ENCODE results near the gene PHF12. TPM values are rescaled to one million over a fixed set of nuclear protein-coding genes. Genes with fewer than 3 reads are reported as not detected.

Gene PHF12
- polyA plus RNA-seq, 1 donor: 33.5 TPM

DNA sequence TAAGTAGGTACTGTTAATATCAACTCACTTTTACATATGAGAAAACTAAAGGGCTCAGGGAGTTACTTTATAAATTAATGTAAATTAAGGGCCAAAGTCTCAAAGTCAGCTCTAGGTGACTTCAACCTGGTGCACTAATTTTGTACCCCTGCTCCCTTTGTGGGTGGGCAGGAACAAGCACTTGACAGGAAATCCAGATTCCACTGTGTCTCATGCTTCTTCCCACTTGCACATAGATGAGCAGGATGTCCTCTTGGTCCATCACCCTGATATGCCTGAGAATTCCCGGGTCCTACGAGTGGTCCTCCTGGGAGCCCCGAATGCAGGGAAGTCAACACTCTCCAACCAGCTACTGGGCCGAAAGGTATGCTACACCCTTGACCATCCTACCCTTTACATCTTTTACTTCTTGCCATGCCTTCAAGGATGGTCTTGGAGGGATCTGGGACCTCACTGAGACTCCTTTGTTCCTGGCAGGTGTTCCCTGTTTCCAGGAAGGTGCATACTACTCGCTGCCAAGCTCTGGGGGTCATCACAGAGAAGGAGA, 95.2 kb downstream of the PHF12 start:
- DNase-seq: no peak

DNA sequence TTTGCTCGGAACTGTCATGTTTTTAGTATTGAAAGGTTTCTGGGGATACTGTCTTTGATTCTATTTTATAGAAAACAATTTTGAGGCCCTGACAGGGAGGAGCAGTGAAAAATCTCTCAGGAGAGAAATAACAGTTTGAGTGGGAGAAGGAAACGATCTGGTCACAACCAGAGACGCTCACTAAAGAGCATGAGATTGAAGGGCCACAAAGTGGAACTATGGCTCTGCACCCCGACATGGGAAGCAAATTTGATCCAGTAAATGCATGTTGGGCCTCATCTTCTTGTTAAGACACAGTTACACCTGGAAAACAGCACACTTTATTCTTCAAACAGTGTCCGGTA, 96.0 kb downstream of the PHF12 start:
- no peak for DNase-seq

Other genes starting within 250 kb of the PHF12 start
- gene PROCA1, start 239.6 kb downstream of the PHF12 start, polyA plus RNA-seq (ENCODE audit: insufficient read length): 3.5 TPM
- 58.6 TPM for gene RAB34, start 233.7 kb downstream of the PHF12 start, polyA plus RNA-seq (ENCODE audit: insufficient read length)
- gene RPL23A, start 231.5 kb downstream of the PHF12 start, polyA plus RNA-seq (ENCODE audit: insufficient read length): 1,269 TPM
- 4.0 TPM for gene TLCD1, start 225.3 kb downstream of the PHF12 start, polyA plus RNA-seq (ENCODE audit: insufficient read length)
- 3.7 TPM for gene NEK8, start 222.7 kb downstream of the PHF12 start, polyA plus RNA-seq (ENCODE audit: insufficient read length)
- 75.4 TPM for gene TRAF4, start 207.5 kb downstream of the PHF12 start, polyA plus RNA-seq (ENCODE audit: insufficient read length)
- 15.4 TPM for gene FAM222B, start 108.7 kb downstream of the PHF12 start, polyA plus RNA-seq (ENCODE audit: insufficient read length)
- 44.0 TPM for gene ERAL1, start 96.5 kb downstream of the PHF12 start, polyA plus RNA-seq (ENCODE audit: insufficient read length)
- 77.5 TPM for gene FLOT2, start 53.8 kb downstream of the PHF12 start, polyA plus RNA-seq (ENCODE audit: insufficient read length)
- gene DHRS13, start 48.4 kb downstream of the PHF12 start, polyA plus RNA-seq (ENCODE audit: insufficient read length): 3.9 TPM
- gene SEZ6, start 54.5 kb upstream of the PHF12 start, polyA plus RNA-seq (ENCODE audit: insufficient read length): 0.12 TPM
- 0.74 TPM for gene PIPOX, start 91.6 kb upstream of the PHF12 start, polyA plus RNA-seq (ENCODE audit: insufficient read length)
- gene MYO18A, start 228.9 kb upstream of the PHF12 start, polyA plus RNA-seq (ENCODE audit: insufficient read length): 385 TPM